Keratinocyte (primary cell): ENCODE results near the gene SRP54. TPM values are rescaled to one million over a fixed set of nuclear protein-coding genes. Genes with fewer than 3 reads are reported as not detected.

Experiments used
- DNase-seq: peaks from one replicate; pipeline ENCODE4 v3.0.0-alpha.2; 2011; ENCODE audit warnings: low read depth, missing footprints, low spot score
- FAIRE-seq: peaks from 2 replicates; lab custom pipeline; 2011; peaks lifted over from hg19 to GRCh38; lab: Jason Lieb, UNC
- H2AFZ ChIP-seq: 2 replicates; pipeline ENCODE4 v1.6.0; 2012; ENCODE audit warnings: low read length, control low read depth, inconsistent platforms; ENCODE audit not compliant: control insufficient read depth
- H3K27ac ChIP-seq: 2 replicates; pipeline ENCODE4 v1.5.1; 2011; ENCODE audit warnings: low read length; ENCODE audit not compliant: control insufficient read depth, insufficient read depth
- H3K27me3 ChIP-seq: 3 replicates; pipeline ENCODE4 v1.6.0; 2011; ENCODE audit warnings: low read length; ENCODE audit not compliant: control insufficient read depth, insufficient read depth; ENCODE audit errors: extremely low read depth
- H3K36me3 ChIP-seq, 2 experiments: 2 replicates in 1 of 2; 3 replicates in 1 of 2; pipeline ENCODE4 v1.5.1; 2011; ENCODE audit warnings: low read length in 2 of 2, mild to moderate bottlenecking in 1 of 2; ENCODE audit not compliant: control insufficient read depth in 2 of 2, insufficient read depth in 2 of 2; ENCODE audit errors: extremely low read depth in 1 of 2
- H3K4me1 ChIP-seq: 3 replicates; pipeline ENCODE4 v1.5.1; 2011; ENCODE audit warnings: low read length; ENCODE audit not compliant: control insufficient read depth, insufficient read depth; ENCODE audit errors: extremely low read depth
- H3K4me2 ChIP-seq: 3 replicates; pipeline ENCODE4 v1.6.0; 2011; ENCODE audit warnings: low read depth, low read length; ENCODE audit not compliant: control insufficient read depth, insufficient read depth; ENCODE audit errors: extremely low read depth
- H3K4me3 ChIP-seq, 3 experiments: fragments of 200-600 bp in 1 of 3; sonication (generic) in 1 of 3; 2 replicates in 2 of 3; 3 replicates in 1 of 3; pipeline ENCODE4 v1.5.1; 2011 to 2016; ENCODE audit warnings: low read length in 3 of 3, mild to moderate bottlenecking in 3 of 3, control low read depth in 2 of 3, inconsistent platforms in 1 of 3, low read depth in 1 of 3, mixed read lengths in 1 of 3, mixed run types in 1 of 3, moderate library complexity in 1 of 3; ENCODE audit not compliant: control insufficient read depth in 2 of 3, insufficient read depth in 2 of 3; ENCODE audit errors: extremely low read depth in 1 of 3
- H3K79me2 ChIP-seq: 2 replicates; pipeline ENCODE4 v1.6.0; 2012; ENCODE audit warnings: low read length; ENCODE audit not compliant: control insufficient read depth, insufficient read depth
- H3K9ac ChIP-seq: 3 replicates; pipeline ENCODE4 v1.6.0; 2011; ENCODE audit warnings: low read length; ENCODE audit not compliant: control insufficient read depth, insufficient read depth; ENCODE audit errors: extremely low read depth
- H3K9me1 ChIP-seq: 3 replicates; pipeline ENCODE4 v1.6.0; 2011; ENCODE audit warnings: low read length; ENCODE audit not compliant: control insufficient read depth, insufficient read depth; ENCODE audit errors: extremely low read depth
- H3K9me3 ChIP-seq: 2 replicates; pipeline ENCODE4 v1.5.1; 2012; ENCODE audit warnings: low read depth, low read length; ENCODE audit not compliant: control insufficient read depth
- H4K20me1 ChIP-seq: 3 replicates; pipeline ENCODE4 v1.6.0; 2011; ENCODE audit warnings: low read length; ENCODE audit not compliant: control insufficient read depth, insufficient read depth; ENCODE audit errors: extremely low read depth
- CTCF ChIP-seq, 3 experiments: IDR thresholded peaks in 1 of 3; conservative IDR thresholded peaks in 1 of 3; optimal IDR thresholded peaks in 1 of 3; 2 replicates in 2 of 3; 3 replicates in 1 of 3; pipeline versions ENCODE3 to v1.5.1; 2011; ENCODE audit warnings: low read length in 3 of 3, mild to moderate bottlenecking in 3 of 3, moderate library complexity in 2 of 3, control low read depth in 1 of 3, inconsistent platforms in 1 of 3; ENCODE audit not compliant: insufficient read depth in 2 of 3; ENCODE audit errors: extremely low read depth in 1 of 3
- EZH2 ChIP-seq: IDR thresholded peaks from one replicate; pipeline ENCODE4 v1.6.1; 2012; ENCODE audit warnings: inconsistent platforms, mild to moderate bottlenecking, low read length, moderate library complexity
- dilution Hi-C: fragments of 300-500 bp; cut with MboI; formaldehyde crosslinking; loops from one replicate; pipeline ENCODE4 v1.7.0; 2020; ENCODE audit warnings: low sequenced_read_pairs; ENCODE audit not compliant: extremely low pct_ligation_motif_present
- polyA plus RNA-seq, 5 experiments: library from polyadenylated mRNA; depleted of rRNA in 3 of 5; stranded (reverse) in 3 of 5; stranded (forward) in 1 of 5; unstranded in 1 of 5; fragments of >200 nt; gene quantifications; 1 replicate in 1 of 5; 2 replicates in 3 of 5; 3 replicates in 1 of 5; pipeline versions ENCODE4 v1.2.1 to v1.2.3, GENCODE V29; 2011 to 2012; ENCODE audit warnings: missing spikeins in 2 of 5, low read depth in 1 of 5, low replicate concordance in 1 of 5

Gene SRP54
- polyA plus RNA-seq, 1 donor (not counting 4 experiments of a cell fraction or from before 2014, with no cell fraction given): 41.6 TPM

- H3K36me3 ChIP-seq: no peaks in the 10 kb centered on the region
- H2AFZ ChIP-seq: no peak overlapping the region
- dilution Hi-C loops: no loop called here
- peaks cover 71% of the 10 kb centered on the region for H3K79me2 ChIP-seq
- peak overlapping the region; percentile 82 to 92 (median 87) for H3K4me3 ChIP-seq
- H3K9ac ChIP-seq: peak overlapping the region; percentile 95
- H3K27ac ChIP-seq: peak overlapping the region; percentile 89
- no peaks in the 10 kb centered on the region for H3K27me3 ChIP-seq
- no peaks in the 10 kb centered on the region for H3K9me3 ChIP-seq
- DNase-seq (no peak), FAIRE-seq (no peak)
- peaks cover 16% of the 10 kb centered on the region for H3K4me1 ChIP-seq
- peak overlapping the region; percentile 87 for H3K4me2 ChIP-seq
- TF ChIP-seq CTCF (optimal IDR thresholded peaks at IDR 0.05 in 1 of 3, IDR thresholded peaks at IDR 0.05 in 1 of 3, conservative IDR thresholded peaks at IDR 0.05 in 1 of 3; ENCODE audit: extremely low read depth in 1 of 3, insufficient read depth in 2 of 3, low read length in 3 of 3): no peak
- no peak for TF ChIP-seq EZH2
- no peaks in the 10 kb centered on the region for H3K9me1 ChIP-seq
- no peaks in the 10 kb centered on the region for H4K20me1 ChIP-seq
These were observed 994 bp downstream of the SRP54 start for GRCh38 chr14:34983786-34984185.

- FAIRE-seq (no peak), DNase-seq (no peak)
- dilution Hi-C loops: no loop called here
- Histone ChIP-seq H3K9me1 (no peaks in the 10 kb centered on the region), H3K27me3 (no peaks in the 10 kb centered on the region), H2AFZ (no peak overlapping the region), H3K79me2 (peaks cover 77% of the 10 kb centered on the region), H3K9ac (no peak overlapping the region), H4K20me1 (no peaks in the 10 kb centered on the region), H3K4me3 (no peak overlapping the region), H3K4me2 (peak overlapping the region; percentile 46), H3K27ac (no peak overlapping the region), H3K9me3 (no peaks in the 10 kb centered on the region), H3K36me3 (no peaks in the 10 kb centered on the region), H3K4me1 (peaks cover 11% of the 10 kb centered on the region)
- TF ChIP-seq CTCF (optimal IDR thresholded peaks at IDR 0.05 in 1 of 3, IDR thresholded peaks at IDR 0.05 in 1 of 3, conservative IDR thresholded peaks at IDR 0.05 in 1 of 3; ENCODE audit: extremely low read depth in 1 of 3, insufficient read depth in 2 of 3, low read length in 3 of 3): no peak
- TF ChIP-seq EZH2: no peak
These were observed 2.9 kb downstream of the SRP54 start for GRCh38 chr14:34985740-34986139.
